Activated CD8-positive, alpha-beta T cell treated with anti-CD3 and anti-CD28 coated beads for 36 hours (primary cell): ENCODE results near the gene GGT6. TPM values are rescaled to one million over a fixed set of nuclear protein-coding genes. Genes with fewer than 3 reads are reported as not detected.

Source experiments
- ATAC-seq: fragments of 200-7000 bp; cut with Tn5 transposase; one replicate; pipeline ENCODE4 v1.10.0; 2021; ENCODE audit warnings: mild to moderate bottlenecking, moderate library complexity
- CTCF ChIA-PET: fragments of 350-600 bp; sonication (Branson Sonifier 250); formaldehyde crosslinking; loops from one replicate; lab custom pipeline; 2021; ENCODE audit warnings: antibody characterized with exemption; lab: Charles Lee
- POLR2A ChIA-PET: fragments of 350-600 bp; sonication (Branson Sonifier 250); formaldehyde crosslinking; loops from one replicate; lab custom pipeline; 2021; ENCODE audit warnings: antibody characterized with exemption; lab: Charles Lee
- DNase-seq: peaks from one replicate; pipeline ENCODE4 v3.0.0-alpha.2; 2020
- H3K27ac Mint-ChIP-seq: one replicate; pipeline ENCODE4 v1.8.0; 2021; ENCODE audit warnings: mild to moderate bottlenecking, mixed read lengths
- H3K27me3 Mint-ChIP-seq: one replicate; pipeline ENCODE4 v1.8.0; 2021; ENCODE audit warnings: mixed read lengths
- H3K36me3 Mint-ChIP-seq: one replicate; pipeline ENCODE4 v1.8.0; 2021; ENCODE audit warnings: low read depth, mixed read lengths
- H3K4me1 Mint-ChIP-seq: one replicate; pipeline ENCODE4 v1.8.0; 2021; ENCODE audit warnings: low read depth, mixed read lengths
- H3K4me3 Mint-ChIP-seq: one replicate; pipeline ENCODE4 v1.8.0; 2021; ENCODE audit warnings: mild to moderate bottlenecking, moderate library complexity, mixed read lengths
- H3K9me3 Mint-ChIP-seq: one replicate; pipeline ENCODE4 v1.8.0; 2021; ENCODE audit warnings: mixed read lengths
- intact Hi-C: fragments of 100-400 bp; cut with micrococcal nuclease; formaldehyde crosslinking; loops from one replicate; pipeline ENCODE4 v1.10.0; 2022
- total RNA-seq, 2 experiments: library from RNA; stranded (reverse); gene quantifications; one replicate each; pipeline ENCODE4 v1.2.3, GENCODE V29; 2021
- TF ChIP-seq, protein P1 (sequence below): fragments of 200-600 bp; IDR thresholded peaks from one replicate; pipeline ENCODE4 v1.8.0; 2022; ENCODE audit warnings: antibody characterized with exemption, mild to moderate bottlenecking

Gene GGT6
- not detected for total RNA-seq

- ChIA-PET POLR2A (interaction anchor here (0.5 to 1.3 kb wide), 3 partner anchors 9 to 149 kb away, joined by 3 to 4 read pairs (median 3); no protein-coding TSS in a partner anchor), CTCF (interaction anchor here (1.4 kb wide), 1 partner anchor 66 kb away, joined by 5 read pairs; no protein-coding TSS in a partner anchor)
- TF ChIP-seq, protein P1, sequence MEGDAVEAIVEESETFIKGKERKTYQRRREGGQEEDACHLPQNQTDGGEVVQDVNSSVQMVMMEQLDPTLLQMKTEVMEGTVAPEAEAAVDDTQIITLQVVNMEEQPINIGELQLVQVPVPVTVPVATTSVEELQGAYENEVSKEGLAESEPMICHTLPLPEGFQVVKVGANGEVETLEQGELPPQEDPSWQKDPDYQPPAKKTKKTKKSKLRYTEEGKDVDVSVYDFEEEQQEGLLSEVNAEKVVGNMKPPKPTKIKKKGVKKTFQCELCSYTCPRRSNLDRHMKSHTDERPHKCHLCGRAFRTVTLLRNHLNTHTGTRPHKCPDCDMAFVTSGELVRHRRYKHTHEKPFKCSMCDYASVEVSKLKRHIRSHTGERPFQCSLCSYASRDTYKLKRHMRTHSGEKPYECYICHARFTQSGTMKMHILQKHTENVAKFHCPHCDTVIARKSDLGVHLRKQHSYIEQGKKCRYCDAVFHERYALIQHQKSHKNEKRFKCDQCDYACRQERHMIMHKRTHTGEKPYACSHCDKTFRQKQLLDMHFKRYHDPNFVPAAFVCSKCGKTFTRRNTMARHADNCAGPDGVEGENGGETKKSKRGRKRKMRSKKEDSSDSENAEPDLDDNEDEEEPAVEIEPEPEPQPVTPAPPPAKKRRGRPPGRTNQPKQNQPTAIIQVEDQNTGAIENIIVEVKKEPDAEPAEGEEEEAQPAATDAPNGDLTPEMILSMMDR, result no peak
- no peak for DNase-seq
- intact Hi-C loops, result loop anchor here (10.0 kb wide), 1 partner anchor 144 kb away; the partner anchor contains the start of gene PELP1
- H3K9me3 Mint-ChIP-seq, result no peaks in the 10 kb centered on the region
- H3K36me3 Mint-ChIP-seq, result no peaks in the 10 kb centered on the region
- no peak within 1 kb of the TSS for H3K27ac Mint-ChIP-seq
- H3K4me3 Mint-ChIP-seq, result no peak within 1 kb of the TSS
- no peak for ATAC-seq
- H3K4me1 Mint-ChIP-seq, result peaks cover 38% of the 10 kb centered on the region
- H3K27me3 Mint-ChIP-seq, result no peaks in the 10 kb centered on the region
These were observed at the start of gene GGT6 for GRCh38 chr17:4560421-4560820. Gene GGT6 (minus strand): TSS chr17:4560577. CDS start chr17:4560521, 56 bp downstream.

GRCh38 chr17:4610162-4610561 lies 49.8 kb upstream of the GGT6 start:
- Mint-ChIP-seq H3K36me3 (no peaks in the 10 kb centered on the region), H3K9me3 (no peaks in the 10 kb centered on the region), H3K27me3 (peaks cover 19% of the 10 kb centered on the region), H3K4me1 (no peaks in the 10 kb centered on the region), H3K27ac (no peak overlapping the region), H3K4me3 (no peak overlapping the region)
- intact Hi-C loops, result no loop called here
- CTCF ChIA-PET, result interaction anchor here (1.4 to 1.9 kb wide), 3 partner anchors 15 to 293 kb away, joined by 3 to 8 read pairs (median 5); partner anchors contain the start of gene CHRNE
- POLR2A ChIA-PET, result no interaction called here
- ATAC-seq, result no peak
- DNase-seq, result no peak
- TF ChIP-seq, protein P1, result no peak

DNA sequence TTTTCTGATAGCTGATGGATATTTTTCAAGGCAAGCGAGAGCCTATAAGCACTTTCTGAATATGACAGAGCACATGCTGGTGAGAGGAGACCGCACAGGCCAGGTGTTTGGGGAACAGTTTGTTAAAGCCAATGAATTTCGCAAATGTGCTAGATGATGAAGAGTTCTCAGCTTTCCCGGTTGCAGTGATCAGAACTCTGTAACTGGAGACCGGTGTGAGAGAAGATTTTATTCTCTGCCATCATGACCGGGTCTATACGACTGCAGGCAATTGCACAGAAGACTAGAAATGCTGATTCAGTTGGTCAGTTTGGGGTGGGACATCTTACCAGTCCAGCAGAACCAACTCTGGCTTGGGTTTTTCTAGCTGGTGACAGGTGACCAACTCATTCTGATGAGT lies 49.4 kb upstream of the GGT6 start:
- H3K27me3 Mint-ChIP-seq, result peaks cover 19% of the 10 kb centered on the region
- H3K4me1 Mint-ChIP-seq, result no peaks in the 10 kb centered on the region
- DNase-seq (no peak), ATAC-seq (no peak)
- TF ChIP-seq, protein P1, result no peak
- POLR2A ChIA-PET, result no interaction called here
- intact Hi-C loops, result no loop called here
- H3K4me3 Mint-ChIP-seq, result no peak overlapping the region
- CTCF ChIA-PET, result interaction anchor here (1.4 to 1.9 kb wide), 3 partner anchors 16 to 293 kb away, joined by 3 to 8 read pairs (median 5); partner anchors contain the start of gene CHRNE
- no peaks in the 10 kb centered on the region for H3K36me3 Mint-ChIP-seq
- no peak overlapping the region for H3K27ac Mint-ChIP-seq
- no peaks in the 10 kb centered on the region for H3K9me3 Mint-ChIP-seq

GRCh38 chr17:4607773-4608187 lies 47.4 kb upstream of the GGT6 start:
- no peak for DNase-seq
- ChIA-PET POLR2A (no interaction called here), CTCF (interaction anchor here (0.9 to 1.3 kb wide), 2 partner anchors 41 to 43 kb away, joined by 3 to 5 read pairs; no protein-coding TSS in a partner anchor)
- no peaks in the 10 kb centered on the region for H3K36me3 Mint-ChIP-seq
- H3K9me3 Mint-ChIP-seq, result no peaks in the 10 kb centered on the region
- H3K4me1 Mint-ChIP-seq, result no peaks in the 10 kb centered on the region
- TF ChIP-seq, protein P1, result no peak
- H3K4me3 Mint-ChIP-seq, result no peak overlapping the region
- intact Hi-C loops, result no loop called here
- H3K27ac Mint-ChIP-seq, result no peak overlapping the region
- ATAC-seq, result no peak
- H3K27me3 Mint-ChIP-seq, result peaks cover 17% of the 10 kb centered on the region

GRCh38 chr17:4607261-4607741 lies 46.9 kb upstream of the GGT6 start:
- Mint-ChIP-seq H3K36me3 (no peaks in the 10 kb centered on the region), H3K27ac (no peak overlapping the region), H3K4me1 (no peaks in the 10 kb centered on the region), H3K27me3 (peaks cover 17% of the 10 kb centered on the region), H3K9me3 (no peaks in the 10 kb centered on the region), H3K4me3 (no peak overlapping the region)
- DNase-seq (no peak), ATAC-seq (no peak)
- TF ChIP-seq, protein P1, result no peak
- ChIA-PET CTCF (interaction anchor here (0.9 to 1.3 kb wide), 2 partner anchors 41 to 42 kb away, joined by 3 to 5 read pairs; no protein-coding TSS in a partner anchor), POLR2A (no interaction called here)
- intact Hi-C loops, result no loop called here
